B cell (primary cell): ENCODE measurements around the gene PLEKHG4. TPM values are rescaled to one million over a fixed set of nuclear protein-coding genes. Genes with fewer than 3 reads are reported as not detected.

Source experiments
- ATAC-seq: fragments of 200-7000 bp; cut with Tn5 transposase; one replicate; pipeline ENCODE4 v1.10.0; 2021; ENCODE audit warnings: low read depth, mild to moderate bottlenecking, moderate number of reproducible peaks, moderate library complexity
- CTCF ChIA-PET: fragments of 350-600 bp; sonication (Branson Sonifier 250); formaldehyde crosslinking; loops from one replicate; lab custom pipeline; 2021; ENCODE audit warnings: antibody characterized with exemption, inconsistent platforms; lab: Charles Lee
- POLR2A ChIA-PET: fragments of 350-600 bp; sonication (Branson Sonifier 250); formaldehyde crosslinking; loops from one replicate; lab custom pipeline; 2021; ENCODE audit warnings: antibody characterized with exemption; lab: Charles Lee
- DNase-seq: peaks from one replicate; pipeline ENCODE4 v3.0.0; 2013
- H2AFZ ChIP-seq: 2 replicates; pipeline ENCODE4 v1.6.1; 2012; ENCODE audit warnings: mild to moderate bottlenecking, low read depth, low read length; ENCODE audit not compliant: insufficient read depth, poor library complexity, severe bottlenecking
- H3K27ac ChIP-seq, 2 donors: 1 replicate in 1 of 2; 2 replicates in 1 of 2; pipeline ENCODE4 v1.5.1; 2012 to 2013; ENCODE audit warnings: low read length in 2 of 2, mild to moderate bottlenecking in 2 of 2, moderate library complexity in 1 of 2
- H3K27me3 ChIP-seq, 4 experiments: fragments of 200-600 bp in 1 of 4; sonication (generic) in 1 of 4; replicated peaks in 1 of 4; 1 replicate in 2 of 4; 2 replicates in 2 of 4; pipeline versions ENCODE4 v1.6.1 to v1.7.0; 2013 to 2016; ENCODE audit warnings: low read length in 3 of 4, mild to moderate bottlenecking in 2 of 4, mixed read lengths in 1 of 4, moderate library complexity in 1 of 4; ENCODE audit not compliant: insufficient read depth in 4 of 4, control insufficient read depth in 3 of 4; ENCODE audit errors: control extremely low read depth in 1 of 4
- H3K36me3 ChIP-seq, 2 experiments: replicated peaks in 1 of 2; 1 replicate in 1 of 2; 2 replicates in 1 of 2; pipeline versions ENCODE4 v1.6.1 to v1.7.1; 2013; ENCODE audit warnings: low read length in 1 of 2; ENCODE audit not compliant: insufficient read depth in 2 of 2, control insufficient read depth in 1 of 2; ENCODE audit errors: control extremely low read depth in 1 of 2, extremely low read depth in 1 of 2
- H3K4me1 ChIP-seq, 2 donors: fragments of 200-600 bp in 1 of 2; sonication (generic) in 1 of 2; 1 replicate in 1 of 2; 2 replicates in 1 of 2; pipeline versions ENCODE4 v1.5.1 to v1.6.1; 2013 to 2017; ENCODE audit warnings: low read length in 2 of 2; ENCODE audit not compliant: control insufficient read depth in 2 of 2, insufficient read depth in 2 of 2
- H3K4me2 ChIP-seq: replicated peaks from 2 replicates; pipeline ENCODE3; 2012; ENCODE audit warnings: mild to moderate bottlenecking, low read depth, low read length; ENCODE audit not compliant: poor library complexity, severe bottlenecking
- H3K4me3 ChIP-seq, 5 experiments: fragments of 200-600 bp in 1 of 5; sonication (generic) in 1 of 5; 1 replicate in 3 of 5; 2 replicates in 2 of 5; pipeline versions ENCODE4 v1.5.1 to v1.7.0; 2011 to 2016; ENCODE audit warnings: low read length in 4 of 5, mild to moderate bottlenecking in 4 of 5, low read depth in 2 of 5, control low read depth in 1 of 5, moderate library complexity in 1 of 5; ENCODE audit not compliant: insufficient read depth in 1 of 5; ENCODE audit errors: control extremely low read depth in 1 of 5, extremely low read depth in 1 of 5
- H3K79me2 ChIP-seq: fragments of 200-600 bp; sonication (generic); one replicate; pipeline ENCODE4 v1.6.0; 2016; ENCODE audit warnings: low read length; ENCODE audit not compliant: control insufficient read depth, insufficient read depth
- H3K9ac ChIP-seq: fragments of 200-600 bp; sonication (generic); 2 replicates; pipeline ENCODE4 v1.6.1; 2017; ENCODE audit warnings: mild to moderate bottlenecking, low read length, moderate library complexity
- H3K9me3 ChIP-seq, 3 donors: one replicate each; pipeline versions ENCODE4 v1.6.1 to v1.7.1; 2013; ENCODE audit warnings: low read length in 2 of 3; ENCODE audit not compliant: control insufficient read depth in 2 of 3, insufficient read depth in 1 of 3; ENCODE audit errors: control extremely low read depth in 1 of 3
- H4K20me1 ChIP-seq: 2 replicates; pipeline ENCODE4 v1.6.0; 2012; ENCODE audit warnings: mild to moderate bottlenecking, low read length; ENCODE audit not compliant: insufficient read depth, control insufficient read depth, poor library complexity, severe bottlenecking
- H3K27ac Mint-ChIP-seq: one replicate; pipeline ENCODE4 v1.8.0; 2021; ENCODE audit warnings: mixed read lengths
- H3K27me3 Mint-ChIP-seq: one replicate; pipeline ENCODE4 v1.8.0; 2021; ENCODE audit warnings: mixed read lengths
- H3K4me1 Mint-ChIP-seq: one replicate; pipeline ENCODE4 v1.8.0; 2021; ENCODE audit warnings: mixed read lengths
- H3K4me3 Mint-ChIP-seq: one replicate; pipeline ENCODE4 v1.8.0; 2021; ENCODE audit warnings: mixed read lengths
- H3K9me3 Mint-ChIP-seq: one replicate; pipeline ENCODE4 v1.8.0; 2022; ENCODE audit warnings: mixed read lengths; ENCODE audit not compliant: insufficient read depth
- EZH2 ChIP-seq: IDR thresholded peaks from 2 replicates; pipeline ENCODE4 v1.6.1; 2012; ENCODE audit warnings: borderline replicate concordance, low read depth, mild to moderate bottlenecking, moderate library complexity, low read length; ENCODE audit not compliant: insufficient read depth, poor library complexity, severe bottlenecking
- WGBS: methylation state at CpG from one replicate; pipeline ENCODE4 v1.1.5; 2013; ENCODE audit warnings: missing lambda C conversion rate; ENCODE audit not compliant: insufficient coverage; 5-methylcytosine and 5-hydroxymethylcytosine counted together
- intact Hi-C: fragments of 100-400 bp; cut with micrococcal nuclease; formaldehyde crosslinking; loops from one replicate; pipeline ENCODE4 v1.10.0; 2022
- polyA plus RNA-seq: library from polyadenylated mRNA; depleted of rRNA; stranded (reverse); fragments of >200 nt; gene quantifications from 2 replicates; pipeline ENCODE4 v1.2.3, GENCODE V29; 2012
- total RNA-seq, 2 donors: library from RNA; stranded (reverse); fragments of 120-200 nt in 1 of 2; gene quantifications; 1 replicate in 1 of 2; 2 replicates in 1 of 2; pipeline versions ENCODE4 v1.2.3 to v1.2.4, GENCODE V29; 2013 to 2022
- TF ChIP-seq, protein P1 (sequence below): fragments of 200-600 bp; IDR thresholded peaks from one replicate; pipeline ENCODE4 v1.8.0; 2022; ENCODE audit warnings: antibody characterized with exemption, mild to moderate bottlenecking

PLEKHG4 gene
- total and polyA plus RNA-seq, 2 donors (not counting 1 experiment from before 2014, with no cell fraction given): 6.0 to 7.1 TPM

- no peak overlapping the region for H3K9ac ChIP-seq
- Mint-ChIP-seq H3K27me3 (no peaks in the 10 kb centered on the region), H3K4me1 (peaks cover 5% of the 10 kb centered on the region), H3K27ac (no peak overlapping the region), H3K9me3 (no peaks in the 10 kb centered on the region), H3K4me3 (no peak overlapping the region)
- no peak overlapping the region for H3K27ac ChIP-seq
- 94% methylated on average over 10 of the region's 13 CpGs for WGBS
- H3K4me1 ChIP-seq: peaks cover 6 to 9% of the 10 kb centered on the region in 2 donors
- ATAC-seq (no peak), DNase-seq (no peak)
- H3K36me3 ChIP-seq: no peaks in the 10 kb centered on the region
- no peak overlapping the region for H2AFZ ChIP-seq
- no peaks in the 10 kb centered on the region for H3K9me3 ChIP-seq
- intact Hi-C loops: no loop called here
- H3K27me3 ChIP-seq: no peaks in the 10 kb centered on the region
- H4K20me1 ChIP-seq: no peaks in the 10 kb centered on the region
- CTCF ChIA-PET: no interaction called here
- no peak for TF ChIP-seq EZH2
- no peaks in the 10 kb centered on the region for H3K79me2 ChIP-seq
- POLR2A ChIA-PET: no interaction called here
- H3K4me3 ChIP-seq: no peak overlapping the region
- H3K4me2 ChIP-seq: no peak overlapping the region
Observed at GRCh38 chr16:67305216-67306071, 26.1 kb downstream of the PLEKHG4 start.

- H3K4me3 Mint-ChIP-seq: no peak overlapping the region
- H2AFZ ChIP-seq: no peak overlapping the region
- CTCF ChIA-PET: no interaction called here
- no peaks in the 10 kb centered on the region for H4K20me1 ChIP-seq
- no peaks in the 10 kb centered on the region for H3K9me3 Mint-ChIP-seq
- POLR2A ChIA-PET: no interaction called here
- intact Hi-C loops: no loop called here
- no peak for ATAC-seq
- no peak overlapping the region for H3K9ac ChIP-seq
- no peaks in the 10 kb centered on the region for H3K27me3 Mint-ChIP-seq
- H3K9me3 ChIP-seq: no peaks in the 10 kb centered on the region
- no peaks in the 10 kb centered on the region for H3K79me2 ChIP-seq
- no peak overlapping the region for H3K4me2 ChIP-seq
- no peak overlapping the region for H3K27ac ChIP-seq
- H3K36me3 ChIP-seq: no peaks in the 10 kb centered on the region
- H3K27me3 ChIP-seq: no peaks in the 10 kb centered on the region
- H3K4me3 ChIP-seq: no peak overlapping the region
- peaks cover 6 to 9% of the 10 kb centered on the region in 2 donors for H3K4me1 ChIP-seq
- no peak for DNase-seq
- H3K4me1 Mint-ChIP-seq: peaks cover 5% of the 10 kb centered on the region
- 98% methylated on average over 3 of the region's 3 CpGs for WGBS
- TF ChIP-seq, protein P1, sequence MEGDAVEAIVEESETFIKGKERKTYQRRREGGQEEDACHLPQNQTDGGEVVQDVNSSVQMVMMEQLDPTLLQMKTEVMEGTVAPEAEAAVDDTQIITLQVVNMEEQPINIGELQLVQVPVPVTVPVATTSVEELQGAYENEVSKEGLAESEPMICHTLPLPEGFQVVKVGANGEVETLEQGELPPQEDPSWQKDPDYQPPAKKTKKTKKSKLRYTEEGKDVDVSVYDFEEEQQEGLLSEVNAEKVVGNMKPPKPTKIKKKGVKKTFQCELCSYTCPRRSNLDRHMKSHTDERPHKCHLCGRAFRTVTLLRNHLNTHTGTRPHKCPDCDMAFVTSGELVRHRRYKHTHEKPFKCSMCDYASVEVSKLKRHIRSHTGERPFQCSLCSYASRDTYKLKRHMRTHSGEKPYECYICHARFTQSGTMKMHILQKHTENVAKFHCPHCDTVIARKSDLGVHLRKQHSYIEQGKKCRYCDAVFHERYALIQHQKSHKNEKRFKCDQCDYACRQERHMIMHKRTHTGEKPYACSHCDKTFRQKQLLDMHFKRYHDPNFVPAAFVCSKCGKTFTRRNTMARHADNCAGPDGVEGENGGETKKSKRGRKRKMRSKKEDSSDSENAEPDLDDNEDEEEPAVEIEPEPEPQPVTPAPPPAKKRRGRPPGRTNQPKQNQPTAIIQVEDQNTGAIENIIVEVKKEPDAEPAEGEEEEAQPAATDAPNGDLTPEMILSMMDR: no peak
- no peak for TF ChIP-seq EZH2
- H3K27ac Mint-ChIP-seq: no peak overlapping the region
Observed at GRCh38 chr16:67310561-67310960, 31.2 kb downstream of the PLEKHG4 start.
